Choroid plexus epithelial cell (primary cell): Measurements from ENCODE around the gene ARHGAP31.
A peak's percentile ranks its signal among the peaks of the same experiment; 100 is the strongest.

Experiments used
- DNase-seq: peaks from one replicate; pipeline ENCODE4 v3.0.0-alpha.2; 2010; ENCODE audit warnings: low read depth
- H3K4me3 ChIP-seq: 2 replicates; pipeline ENCODE4 v1.5.1; 2011; ENCODE audit warnings: low read depth, mild to moderate bottlenecking, control low read depth, low read length, moderate library complexity
- TF ChIP-seq, protein P1 (sequence below): conservative IDR thresholded peaks from 2 replicates; pipeline ENCODE4 v1.5.1; 2011; ENCODE audit warnings: low read depth, mild to moderate bottlenecking, control low read depth, inconsistent platforms, low read length, moderate library complexity

The ARHGAP31 gene

DNA sequence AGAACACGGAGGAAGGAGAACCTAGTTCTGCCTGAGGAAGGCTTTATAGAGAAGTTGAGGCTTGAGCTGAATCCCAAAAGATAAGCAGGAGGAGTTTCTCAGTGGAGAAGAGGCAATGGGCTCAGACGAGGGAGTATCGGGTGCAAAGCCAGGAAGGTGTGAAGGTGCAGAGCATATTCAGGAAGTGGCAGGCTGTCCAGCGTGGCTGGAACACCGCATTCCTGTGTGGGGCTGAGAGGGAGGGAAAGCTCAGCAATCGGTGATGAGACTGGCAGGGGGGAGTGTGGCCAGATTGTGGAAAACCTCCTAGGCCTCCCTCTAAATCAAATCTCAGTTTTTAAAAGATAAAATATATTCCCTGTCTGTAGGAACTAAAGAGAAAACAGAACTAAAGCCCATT, 63.0 kb downstream of the ARHGAP31 start:
- peak; percentile 45 for DNase-seq
- H3K4me3 ChIP-seq = peak overlapping the region; percentile 27
- TF ChIP-seq, protein P1, sequence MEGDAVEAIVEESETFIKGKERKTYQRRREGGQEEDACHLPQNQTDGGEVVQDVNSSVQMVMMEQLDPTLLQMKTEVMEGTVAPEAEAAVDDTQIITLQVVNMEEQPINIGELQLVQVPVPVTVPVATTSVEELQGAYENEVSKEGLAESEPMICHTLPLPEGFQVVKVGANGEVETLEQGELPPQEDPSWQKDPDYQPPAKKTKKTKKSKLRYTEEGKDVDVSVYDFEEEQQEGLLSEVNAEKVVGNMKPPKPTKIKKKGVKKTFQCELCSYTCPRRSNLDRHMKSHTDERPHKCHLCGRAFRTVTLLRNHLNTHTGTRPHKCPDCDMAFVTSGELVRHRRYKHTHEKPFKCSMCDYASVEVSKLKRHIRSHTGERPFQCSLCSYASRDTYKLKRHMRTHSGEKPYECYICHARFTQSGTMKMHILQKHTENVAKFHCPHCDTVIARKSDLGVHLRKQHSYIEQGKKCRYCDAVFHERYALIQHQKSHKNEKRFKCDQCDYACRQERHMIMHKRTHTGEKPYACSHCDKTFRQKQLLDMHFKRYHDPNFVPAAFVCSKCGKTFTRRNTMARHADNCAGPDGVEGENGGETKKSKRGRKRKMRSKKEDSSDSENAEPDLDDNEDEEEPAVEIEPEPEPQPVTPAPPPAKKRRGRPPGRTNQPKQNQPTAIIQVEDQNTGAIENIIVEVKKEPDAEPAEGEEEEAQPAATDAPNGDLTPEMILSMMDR = no peak

DNA sequence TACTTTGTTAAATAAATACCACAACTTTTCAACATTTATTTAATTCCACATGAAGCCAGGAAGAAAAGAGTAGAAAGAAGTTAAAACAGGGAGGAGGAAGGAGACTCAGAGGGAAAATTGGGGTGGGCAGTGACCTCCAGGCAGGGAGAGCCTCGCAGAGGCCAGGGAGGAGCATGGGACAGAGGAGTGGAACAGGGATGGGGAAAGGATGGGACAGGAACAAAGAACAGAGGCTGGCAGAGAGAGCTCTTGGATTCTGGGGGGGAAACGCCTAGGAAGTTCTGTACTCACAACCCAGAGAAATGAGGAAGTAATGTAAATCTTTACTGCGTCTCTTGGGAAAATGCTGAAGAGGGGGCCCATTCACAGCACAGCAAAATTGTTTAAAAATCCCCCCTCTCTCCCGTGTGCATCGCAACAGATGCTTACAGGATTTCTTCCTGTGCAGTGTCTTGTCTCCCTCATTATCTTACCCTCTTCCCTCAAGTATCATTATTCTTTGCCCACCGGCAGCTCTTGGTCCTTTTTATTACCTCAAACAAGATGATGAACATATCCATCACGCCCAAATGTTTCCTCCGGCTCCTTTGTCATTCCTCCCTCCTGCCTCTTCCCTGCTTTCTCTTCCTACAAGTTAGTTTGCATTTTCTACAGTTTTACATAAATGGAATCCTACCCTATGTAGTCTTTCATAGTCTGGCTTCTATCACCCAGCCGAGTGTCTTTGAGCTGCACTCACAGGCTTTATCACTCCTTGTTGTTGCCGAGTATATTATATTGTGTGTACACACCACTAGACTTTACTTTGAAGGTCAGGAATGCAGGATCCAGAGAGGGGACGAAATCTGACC, 65.5 kb downstream of the ARHGAP31 start:
- TF ChIP-seq, protein P1 = no peak
- H3K4me3 ChIP-seq = no peak overlapping the region
- DNase-seq = no peak

DNA sequence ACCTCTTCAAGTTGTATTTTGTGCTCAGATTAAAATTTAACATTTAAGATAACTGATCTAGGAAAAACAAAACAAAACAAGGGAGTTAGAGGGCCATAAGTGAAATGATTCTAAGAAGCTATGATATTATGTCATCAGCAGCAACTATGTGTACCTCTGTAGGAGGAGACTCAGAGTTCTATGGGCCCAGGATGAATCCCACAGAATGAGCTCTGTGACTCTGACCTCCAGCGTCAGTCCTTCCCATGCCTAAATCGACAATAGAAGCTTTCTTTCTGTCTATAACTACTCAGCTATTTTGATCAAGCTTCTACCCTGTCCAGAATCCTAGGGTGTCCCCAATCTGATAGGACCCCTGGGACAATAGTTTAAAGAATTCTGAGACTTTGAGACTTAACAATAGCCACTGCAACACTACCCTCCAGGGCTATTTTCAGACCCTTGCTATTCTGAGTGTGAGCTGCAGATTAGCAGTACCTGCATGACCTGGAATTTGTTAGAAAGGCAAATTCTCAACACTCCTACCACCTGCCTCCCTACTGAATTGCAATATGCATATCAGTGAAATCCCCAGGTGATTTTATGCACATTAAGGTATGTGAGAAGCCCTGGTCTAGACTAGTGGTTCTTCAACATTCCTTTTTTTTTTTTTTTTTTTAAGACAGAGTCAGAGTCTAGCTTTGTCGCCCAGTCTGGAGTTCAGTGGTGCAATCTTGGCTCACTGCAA, 66.7 kb downstream of the ARHGAP31 start:
- H3K4me3 ChIP-seq = no peak overlapping the region

DNA sequence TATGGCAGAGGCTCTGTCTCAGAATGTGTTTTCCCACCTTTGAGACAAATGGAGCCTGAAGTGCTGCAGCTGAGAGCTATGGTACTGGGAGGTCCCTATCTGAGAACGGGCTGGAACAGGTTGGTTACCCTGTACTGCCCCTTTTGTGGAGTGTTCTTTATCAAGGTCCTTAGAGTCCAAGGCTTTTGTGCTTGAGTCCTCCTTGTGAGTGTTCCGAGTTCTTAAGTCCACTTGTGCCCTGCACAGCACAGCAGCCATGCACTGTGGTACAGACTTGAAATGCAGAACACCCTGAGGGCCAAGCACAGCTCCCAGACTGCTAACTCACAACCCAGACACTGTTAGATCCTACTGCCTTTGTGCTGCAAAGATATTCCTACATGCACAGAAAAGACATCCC, 67.8 kb downstream of the ARHGAP31 start:
- DNase-seq = no peak
- TF ChIP-seq, protein P1 = no peak
- no peak overlapping the region for H3K4me3 ChIP-seq

More for the DNA sequence above, 66.7 kb downstream of the ARHGAP31 start:
- no peak for DNase-seq
- TF ChIP-seq, protein P1 = no peak

DNA sequence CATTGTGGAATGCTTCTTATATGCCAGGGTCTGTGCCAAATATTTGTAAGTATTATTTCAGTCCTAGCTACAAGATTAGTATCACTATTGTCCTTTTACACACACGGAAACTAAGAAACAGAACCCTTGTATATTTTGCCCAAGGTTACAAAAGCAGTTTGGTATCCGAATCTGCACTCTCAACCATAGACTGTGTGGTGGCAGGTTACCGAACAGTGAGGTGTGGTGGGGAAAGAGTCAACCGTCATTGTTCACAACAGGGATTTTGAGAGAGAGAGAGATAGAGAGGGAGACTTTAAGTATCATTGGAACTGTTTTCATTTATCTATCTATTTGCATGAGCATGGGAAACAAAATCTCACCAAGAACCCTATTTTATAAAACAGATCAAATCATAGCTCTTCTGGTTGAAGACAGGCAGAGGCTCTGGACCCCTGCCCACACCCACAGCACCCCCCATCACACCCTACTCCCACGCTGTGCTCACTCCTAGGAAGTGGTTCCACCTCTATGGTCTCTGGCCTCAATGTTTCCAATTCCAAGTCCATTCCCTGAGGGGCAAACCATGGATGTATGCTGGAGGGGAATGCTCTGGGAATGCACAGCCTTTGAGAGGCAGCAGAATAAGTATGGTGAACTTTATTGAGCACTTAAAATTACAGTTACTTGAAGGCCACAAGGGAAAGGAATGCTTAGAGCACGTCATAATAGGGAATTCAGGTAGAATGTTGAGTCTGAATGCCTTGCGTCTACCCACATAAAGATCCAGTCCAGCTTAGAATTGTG, 69.0 kb downstream of the ARHGAP31 start:
- no peak for DNase-seq
- TF ChIP-seq, protein P1 = no peak
- H3K4me3 ChIP-seq = no peak overlapping the region

DNA sequence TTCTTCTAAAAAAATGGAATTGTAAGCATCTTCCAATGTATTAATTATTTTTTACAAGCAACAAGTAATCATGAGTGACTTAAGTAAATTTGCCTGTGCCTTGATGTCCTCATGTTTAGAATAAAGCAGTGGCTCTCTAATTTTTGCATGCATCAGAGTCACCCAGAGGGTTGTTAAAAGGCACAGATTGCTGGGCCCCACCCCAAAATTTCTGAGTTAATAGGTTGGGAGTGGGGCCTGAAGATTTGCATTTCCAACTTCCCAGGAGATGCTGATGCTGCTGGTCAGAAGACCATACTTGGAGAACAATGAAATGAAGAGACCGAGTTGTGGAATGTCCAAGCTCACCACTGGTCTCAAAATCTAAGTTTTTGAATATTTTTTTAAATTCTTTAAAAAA, 70.2 kb downstream of the ARHGAP31 start:
- DNase-seq = no peak
- TF ChIP-seq, protein P1 = no peak
- no peak overlapping the region for H3K4me3 ChIP-seq
